MG63 (cell line): ENCODE measurements around the gene CXXC4. TPM values are rescaled to one million over a fixed set of nuclear protein-coding genes. Genes with fewer than 3 reads are reported as not detected.

ENCODE experiments used
- DNase-seq: peaks from one replicate; pipeline ENCODE4 v3.0.0-alpha.2; 2020
- H3K27me3 ChIP-seq: fragments of 250-450 bp; sonication (Bioruptor Pico); 2 replicates; pipeline ENCODE4 v1.5.1; 2020; ENCODE audit warnings: mild to moderate bottlenecking, moderate library complexity
- H3K36me3 ChIP-seq: fragments of 250-450 bp; sonication (Bioruptor Pico); 2 replicates; pipeline ENCODE4 v1.5.1; 2020; ENCODE audit warnings: mild to moderate bottlenecking, moderate library complexity
- H3K4me3 ChIP-seq: fragments of 250-450 bp; sonication (Bioruptor Pico); 2 replicates; pipeline ENCODE4 v1.5.1; 2020; ENCODE audit warnings: mild to moderate bottlenecking, moderate library complexity
- H3K9me3 ChIP-seq: fragments of 250-450 bp; sonication (Bioruptor Pico); 2 replicates; pipeline ENCODE4 v1.5.1; 2020; ENCODE audit warnings: mild to moderate bottlenecking, moderate library complexity
- total RNA-seq: library from RNA; depleted of rRNA; stranded (reverse); fragments of >200 nt; shearing (Covaris generic); gene quantifications from 2 replicates; pipeline ENCODE4 v1.2.3, GENCODE V29; 2014; ENCODE audit warnings: low replicate concordance

Gene CXXC4
- total RNA-seq, 1 experiment from 2014 or later = not detected

- no peaks in the 10 kb centered on the region for H3K27me3 ChIP-seq
- H3K9me3 ChIP-seq = no peaks in the 10 kb centered on the region
- DNase-seq = no peak
Measured at GRCh38 chr4:104449537-104449936, 45.2 kb downstream of the CXXC4 start.

GRCh38 chr4:104447294-104447693, 47.4 kb downstream of the CXXC4 start:
- Histone ChIP-seq H3K36me3 (no peaks in the 10 kb centered on the region), H3K27me3 (no peaks in the 10 kb centered on the region), H3K4me3 (no peak overlapping the region), H3K9me3 (no peaks in the 10 kb centered on the region)
- no peak for DNase-seq

More at GRCh38 chr4:104449537-104449936, 45.2 kb downstream of the CXXC4 start:
- Histone ChIP-seq H3K36me3 (no peaks in the 10 kb centered on the region), H3K4me3 (no peak overlapping the region)

DNA sequence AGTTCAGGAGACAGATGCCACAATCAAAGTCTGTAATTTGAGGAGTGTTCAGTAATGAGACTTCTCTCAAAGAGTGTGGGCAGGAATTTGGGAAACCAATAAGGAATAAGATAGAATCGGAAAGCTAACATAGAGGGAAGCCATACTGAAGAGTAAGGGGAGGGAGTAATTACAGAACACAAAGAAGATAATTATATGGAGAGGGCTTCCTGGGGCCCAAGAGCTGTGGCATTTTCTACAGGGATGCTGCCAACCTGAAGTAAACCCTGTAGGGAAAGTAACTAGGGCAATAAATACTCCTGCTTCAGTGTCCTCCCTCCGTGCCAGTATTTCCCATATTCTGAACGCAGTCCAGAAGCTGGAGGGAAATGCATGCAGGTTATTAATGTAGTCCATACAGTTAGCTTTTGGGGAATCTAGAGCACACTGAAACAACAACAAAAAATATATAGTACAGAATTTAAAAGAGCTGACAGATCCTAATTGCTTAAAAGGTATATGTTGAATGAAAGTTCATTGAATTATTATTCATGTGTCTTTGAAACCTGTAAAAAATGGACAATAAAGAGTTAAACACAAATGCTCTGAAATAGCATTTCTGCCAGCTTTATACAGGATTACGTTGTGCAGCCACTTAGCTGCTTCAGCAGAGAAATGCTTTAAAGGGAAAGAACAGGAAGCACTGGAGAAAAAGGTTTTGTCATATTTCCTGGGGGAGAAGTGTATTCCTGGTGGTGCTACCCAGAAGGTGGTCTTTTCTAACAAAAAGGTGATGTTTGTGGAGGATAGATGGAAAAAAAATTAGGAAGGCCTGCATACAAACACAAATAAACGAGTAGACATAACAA, 48.0 kb downstream of the CXXC4 start:
- Histone ChIP-seq H3K36me3 (no peaks in the 10 kb centered on the region), H3K9me3 (no peaks in the 10 kb centered on the region), H3K27me3 (no peaks in the 10 kb centered on the region), H3K4me3 (no peak overlapping the region)
- no peak for DNase-seq

DNA sequence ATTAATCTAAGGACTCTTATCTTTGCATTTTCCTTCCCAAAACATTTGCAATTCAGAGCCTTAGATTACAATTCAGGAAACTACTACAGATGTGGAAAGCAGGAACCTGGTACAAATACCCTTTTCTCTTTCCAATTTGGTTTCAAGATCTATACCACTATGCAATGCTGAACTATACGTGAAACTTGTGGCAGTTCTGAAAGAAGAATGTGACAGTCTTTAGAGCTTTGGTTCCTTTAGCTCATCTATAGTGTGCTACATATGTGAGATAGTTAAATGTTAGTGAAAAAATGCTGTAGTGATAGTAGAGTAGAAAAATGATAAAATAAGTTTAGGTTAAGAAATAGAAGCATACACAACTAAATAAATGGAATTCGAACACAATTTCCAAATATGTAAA, 50.0 kb downstream of the CXXC4 start:
- no peaks in the 10 kb centered on the region for H3K27me3 ChIP-seq
- no peaks in the 10 kb centered on the region for H3K36me3 ChIP-seq
- no peak for DNase-seq
- no peak overlapping the region for H3K4me3 ChIP-seq
- no peaks in the 10 kb centered on the region for H3K9me3 ChIP-seq

- Histone ChIP-seq H3K9me3 (no peaks in the 10 kb centered on the region), H3K36me3 (no peaks in the 10 kb centered on the region), H3K27me3 (no peaks in the 10 kb centered on the region), H3K4me3 (no peak overlapping the region)
- DNase-seq = no peak
Measured at GRCh38 chr4:104436542-104436941, 58.2 kb downstream of the CXXC4 start.

- Histone ChIP-seq H3K9me3 (no peaks in the 10 kb centered on the region), H3K36me3 (no peaks in the 10 kb centered on the region), H3K27me3 (no peaks in the 10 kb centered on the region), H3K4me3 (no peak overlapping the region)
- DNase-seq = no peak
Measured at GRCh38 chr4:104429150-104429741, 65.4 kb downstream of the CXXC4 start.

GRCh38 chr4:104425948-104426347, 68.7 kb downstream of the CXXC4 start:
- H3K9me3 ChIP-seq = no peaks in the 10 kb centered on the region
- no peak for DNase-seq
- H3K4me3 ChIP-seq = no peak overlapping the region
- no peaks in the 10 kb centered on the region for H3K36me3 ChIP-seq
- no peaks in the 10 kb centered on the region for H3K27me3 ChIP-seq

DNA sequence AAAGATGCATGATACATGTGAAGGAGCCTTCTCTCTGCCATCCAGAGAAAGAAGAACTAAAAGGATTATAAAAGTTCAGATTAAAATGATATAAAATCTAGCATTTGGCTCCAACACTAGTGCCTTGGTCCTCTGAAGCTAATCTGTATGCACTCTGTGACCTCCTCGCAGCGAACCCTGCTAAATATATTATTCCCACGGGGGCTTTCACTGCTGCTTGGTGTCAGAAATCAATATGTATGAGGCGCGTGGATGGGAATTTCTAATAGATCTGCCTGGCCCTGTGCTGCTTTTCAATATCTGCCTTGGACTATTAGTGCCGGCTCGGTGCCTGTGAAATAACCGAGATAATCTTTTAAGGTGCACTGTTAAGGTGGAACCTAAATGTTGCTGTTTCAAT, 69.7 kb downstream of the CXXC4 start:
- H3K9me3 ChIP-seq = no peaks in the 10 kb centered on the region
- no peak for DNase-seq
- no peak overlapping the region for H3K4me3 ChIP-seq
- H3K27me3 ChIP-seq = no peaks in the 10 kb centered on the region
- H3K36me3 ChIP-seq = no peaks in the 10 kb centered on the region

GRCh38 chr4:104424475-104424941, 70.2 kb downstream of the CXXC4 start:
- H3K36me3 ChIP-seq = no peaks in the 10 kb centered on the region
- H3K9me3 ChIP-seq = no peaks in the 10 kb centered on the region
- DNase-seq = no peak
- no peak overlapping the region for H3K4me3 ChIP-seq
- H3K27me3 ChIP-seq = no peaks in the 10 kb centered on the region

- Histone ChIP-seq H3K36me3 (no peaks in the 10 kb centered on the region), H3K27me3 (no peaks in the 10 kb centered on the region), H3K4me3 (no peak overlapping the region), H3K9me3 (no peaks in the 10 kb centered on the region)
- DNase-seq = no peak
Measured at GRCh38 chr4:104421566-104421965, 73.1 kb downstream of the CXXC4 start.

DNA sequence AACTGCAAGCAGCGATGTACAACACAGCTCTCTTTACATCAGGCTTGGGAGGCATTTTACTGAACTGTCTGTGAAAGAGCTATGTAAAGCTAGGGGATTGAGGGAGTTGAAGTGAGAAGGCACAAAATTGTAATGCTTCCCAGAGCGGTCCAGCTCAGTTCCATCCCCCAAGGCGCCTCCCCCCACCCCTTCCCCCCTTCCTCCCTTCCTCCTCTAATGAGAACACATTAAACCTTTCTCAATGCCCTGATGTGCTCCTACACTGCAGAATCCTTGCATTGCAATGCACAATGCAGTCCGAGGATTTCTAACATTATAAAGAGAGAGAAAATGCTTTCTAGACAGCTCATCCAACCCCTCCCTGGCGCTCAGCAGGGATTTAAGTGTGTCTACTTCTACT, 73.9 kb downstream of the CXXC4 start:
- H3K4me3 ChIP-seq = no peak overlapping the region
- H3K36me3 ChIP-seq = no peaks in the 10 kb centered on the region
- H3K27me3 ChIP-seq = no peaks in the 10 kb centered on the region
- no peak for DNase-seq
- no peaks in the 10 kb centered on the region for H3K9me3 ChIP-seq
